CD4-positive, alpha-beta T cell treated with Interleukin-6 for 4 hours (primary cell): ENCODE results near the gene DCAF10.
"Not testable (repeated sequence)": the region's sequence is repeated elsewhere in the genome, so short reads cannot be mapped to it uniquely, and the experiment has no call there.

Experiments
- DNase-seq: peaks from one replicate; pipeline ENCODE4 v3.0.0-alpha.2; 2020; ENCODE audit warnings: mixed read lengths

The DCAF10 gene

GRCh38 chr9:37792122-37792521 is 8.5 kb upstream of the DCAF10 start:
- no peak for DNase-seq

DNA sequence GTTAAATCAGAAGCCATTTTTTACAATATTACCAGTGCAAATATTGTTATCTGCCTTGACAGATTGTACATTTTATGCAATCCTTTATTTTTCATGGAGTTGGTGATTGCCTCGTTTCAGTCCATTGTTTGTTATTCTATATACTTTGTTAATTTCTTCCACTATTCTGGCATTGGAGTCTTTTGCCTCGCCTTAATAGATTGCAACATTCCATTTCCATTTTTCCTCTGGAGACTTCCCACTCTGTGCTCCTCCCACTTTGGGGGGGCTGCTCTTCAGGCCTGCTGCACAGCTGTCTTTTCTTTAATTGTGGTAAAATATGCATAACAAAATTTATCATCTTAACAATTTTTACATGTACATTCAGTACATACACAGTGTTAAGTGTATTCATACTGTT is 4.4 kb upstream of the DCAF10 start:
- no peak for DNase-seq

- DNase-seq = no peak
These were observed 1.9 kb upstream of the DCAF10 start for GRCh38 chr9:37798677-37799076.

- DNase-seq = no peak
These were observed 772 bp downstream of the DCAF10 start for GRCh38 chr9:37801287-37801850.

DNA sequence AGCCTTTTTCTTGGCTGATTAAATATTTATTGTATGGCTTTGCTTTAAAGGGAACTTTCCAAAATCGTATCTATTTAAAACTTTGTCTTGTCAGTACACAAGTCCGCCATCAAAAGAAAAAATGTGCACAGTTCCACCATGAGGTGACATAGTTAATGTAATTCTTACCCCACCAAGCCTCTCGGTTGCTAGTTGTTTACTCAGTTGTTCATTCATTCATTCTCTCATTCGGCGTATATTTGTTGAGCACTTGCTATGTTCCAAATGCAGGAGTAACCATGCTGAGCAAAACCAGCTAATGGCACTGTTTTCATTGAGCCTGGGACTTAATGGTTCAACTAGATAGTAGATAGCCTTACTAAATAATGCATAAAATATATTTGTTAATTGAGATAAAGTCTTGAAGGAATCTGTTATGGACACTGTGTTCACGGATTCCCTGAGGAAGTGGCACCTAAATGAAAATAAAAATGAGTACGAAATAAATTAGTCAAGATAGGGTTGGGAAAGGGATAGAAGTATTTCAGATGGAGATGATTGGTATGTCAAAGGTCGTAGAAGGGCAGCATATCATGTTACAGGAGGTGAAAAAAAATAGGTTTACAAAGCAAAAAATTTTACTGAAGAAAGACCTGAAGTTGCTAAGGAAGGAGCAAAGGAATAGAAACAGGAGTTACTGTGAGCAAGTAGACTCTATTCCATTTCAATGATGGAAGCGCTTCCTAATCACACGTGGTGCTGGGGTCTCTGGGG is 1.5 kb downstream of the DCAF10 start:
- DNase-seq = no peak

- DNase-seq = no peak
These were observed 5.7 kb downstream of the DCAF10 start for GRCh38 chr9:37806271-37806670.

DNA sequence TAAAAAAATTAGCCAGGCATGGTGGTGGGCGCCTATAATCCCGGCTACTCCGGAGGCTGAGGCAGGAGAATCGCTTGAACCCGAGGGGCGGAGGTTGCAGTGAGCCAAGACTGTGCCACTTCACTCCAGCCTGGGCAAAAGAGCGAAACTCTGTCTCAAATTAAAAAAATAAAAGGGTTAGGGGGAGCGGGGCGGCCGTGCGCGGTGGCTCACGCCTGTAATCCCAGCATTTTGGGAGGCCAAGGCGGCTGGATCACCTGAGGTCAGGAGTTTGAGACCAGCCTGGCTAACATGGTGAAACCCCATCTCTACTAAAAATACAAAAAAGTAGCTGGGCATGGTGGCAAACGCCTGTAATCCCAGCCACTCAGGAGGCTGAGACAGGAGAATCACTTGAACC is 9.1 kb downstream of the DCAF10 start:
- not testable (repeated sequence) for DNase-seq

GRCh38 chr9:37811906-37812476 is 11.4 kb downstream of the DCAF10 start:
- no peak for DNase-seq

DNA sequence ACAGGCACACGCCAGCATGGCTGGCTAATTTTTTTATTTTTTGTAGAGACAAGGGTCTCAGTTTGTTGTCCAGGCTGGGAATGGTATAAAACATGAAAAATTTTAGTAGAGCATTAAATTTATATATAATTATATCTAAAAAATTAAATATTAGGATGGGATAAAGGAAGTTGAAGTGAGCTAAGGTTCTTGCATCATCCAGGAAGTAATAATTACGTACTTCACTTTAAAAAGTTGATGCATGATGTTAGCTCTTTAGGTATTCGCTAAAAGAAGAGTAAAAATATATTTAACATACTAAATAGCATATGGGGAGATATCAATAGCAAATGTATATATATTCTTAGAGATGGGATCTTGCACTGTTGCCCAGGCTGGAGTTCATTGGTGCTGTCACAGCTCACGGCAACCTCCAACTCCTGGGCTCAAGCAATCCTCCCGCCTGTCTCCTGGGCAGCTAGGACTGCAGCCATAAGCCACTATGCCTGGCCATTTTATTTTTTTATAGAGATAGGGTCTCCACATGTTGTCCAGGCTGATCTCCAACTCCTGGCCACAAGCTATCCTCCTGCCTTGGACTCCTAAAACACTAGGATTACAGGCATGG is 12.3 kb downstream of the DCAF10 start:
- no peak for DNase-seq

DNA sequence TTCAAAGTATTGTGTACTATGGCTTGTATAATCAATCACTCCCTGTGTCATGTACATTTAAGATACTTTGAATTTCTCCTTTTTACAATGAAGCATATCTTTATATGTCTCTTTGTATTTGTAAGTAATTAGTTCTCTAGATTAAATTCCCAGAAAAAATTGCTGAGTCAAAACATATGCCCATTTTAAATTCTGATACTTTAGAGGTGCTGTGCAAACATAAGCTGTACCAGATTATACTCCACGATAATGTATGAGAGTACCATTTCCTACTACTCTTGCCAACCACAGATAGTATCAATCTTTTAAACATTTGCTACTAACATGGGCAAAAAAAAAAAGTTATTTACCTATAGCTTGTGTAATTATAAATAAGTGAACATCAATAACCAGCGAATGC is 18.3 kb downstream of the DCAF10 start:
- no peak for DNase-seq

- no peak for DNase-seq
These were observed 19.5 kb downstream of the DCAF10 start for GRCh38 chr9:37820142-37820541.

- not testable (repeated sequence) for DNase-seq
These were observed 24.6 kb downstream of the DCAF10 start for GRCh38 chr9:37825174-37825573.

DNA sequence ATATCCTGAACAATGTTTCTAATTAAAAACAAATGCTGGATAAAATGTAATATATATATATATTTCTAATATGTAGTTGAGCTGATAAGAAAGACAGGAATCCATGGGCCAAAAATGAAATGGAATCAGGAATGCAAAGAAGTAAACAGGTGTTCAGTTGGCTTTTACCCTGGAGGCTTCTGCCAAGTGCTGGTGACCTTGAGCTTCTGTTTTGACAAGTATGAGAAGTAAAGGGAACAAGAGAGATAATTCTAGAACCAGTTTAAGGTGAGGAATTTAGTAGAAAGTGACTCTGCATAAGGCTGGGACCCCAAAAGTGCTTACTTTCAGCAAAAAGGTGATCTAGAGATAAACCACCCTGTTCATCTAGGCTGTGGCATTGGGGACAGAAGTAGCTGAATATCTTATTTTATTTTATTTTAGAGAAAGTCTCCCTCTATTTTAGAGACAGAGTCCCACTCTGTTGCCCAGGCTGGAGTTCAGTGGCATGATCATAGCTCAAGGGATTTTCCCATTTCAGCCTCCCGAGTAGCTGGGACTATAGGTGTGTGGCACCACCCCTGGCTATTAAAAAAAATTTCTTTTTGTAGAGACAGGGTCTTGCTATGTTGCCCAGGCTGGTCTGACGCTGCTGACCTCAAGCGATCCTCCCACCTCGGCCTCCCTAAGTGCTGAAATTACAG is 27.0 kb downstream of the DCAF10 start:
- no peak for DNase-seq

GRCh38 chr9:37835821-37836220 is 35.2 kb downstream of the DCAF10 start:
- DNase-seq = no peak

GRCh38 chr9:37836386-37836785 is 35.8 kb downstream of the DCAF10 start:
- no peak for DNase-seq

DNA sequence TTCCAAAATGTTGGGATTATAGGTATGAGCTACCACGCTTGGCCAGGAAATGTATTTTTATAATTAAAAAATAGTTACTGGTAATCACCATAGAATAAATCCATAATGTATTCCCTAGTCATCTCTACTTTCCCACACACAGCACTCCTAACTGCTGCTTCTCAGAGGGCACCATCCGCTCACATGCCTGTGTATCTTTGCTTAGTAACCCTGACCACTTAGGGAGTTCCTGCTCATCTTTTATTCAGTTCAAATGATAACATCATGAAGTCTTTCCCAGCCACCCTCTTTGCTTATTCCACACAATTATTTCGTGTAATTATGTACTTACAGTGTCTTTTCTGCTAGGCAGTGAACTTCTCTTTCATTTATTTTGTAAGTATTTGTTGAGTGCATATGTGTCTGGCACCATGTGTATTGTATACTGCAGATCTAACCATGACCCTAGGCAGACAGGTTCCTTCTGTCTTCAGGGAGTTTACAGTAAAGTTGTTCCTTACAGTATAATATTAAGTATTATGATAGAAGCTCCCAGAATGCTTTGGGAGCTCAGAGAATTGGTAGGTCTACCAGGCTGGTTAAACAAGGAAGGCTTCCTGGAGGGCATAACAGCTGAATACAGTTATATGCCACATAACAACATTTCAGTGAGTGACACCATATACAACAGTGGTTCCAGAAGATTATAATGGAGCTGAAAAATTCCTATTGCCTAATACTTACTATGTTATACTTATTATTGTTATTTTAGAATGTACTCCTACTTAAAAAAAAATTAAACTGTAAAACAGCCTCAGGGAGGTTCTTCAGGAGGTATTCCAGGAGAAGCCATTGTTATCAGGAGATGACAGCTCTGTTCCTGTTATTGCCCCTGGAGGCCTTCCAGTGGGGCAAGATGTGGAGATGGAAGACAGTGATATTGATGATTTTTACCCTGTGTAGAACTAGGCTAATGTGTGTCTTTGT is 39.2 kb downstream of the DCAF10 start:
- no peak for DNase-seq

DNA sequence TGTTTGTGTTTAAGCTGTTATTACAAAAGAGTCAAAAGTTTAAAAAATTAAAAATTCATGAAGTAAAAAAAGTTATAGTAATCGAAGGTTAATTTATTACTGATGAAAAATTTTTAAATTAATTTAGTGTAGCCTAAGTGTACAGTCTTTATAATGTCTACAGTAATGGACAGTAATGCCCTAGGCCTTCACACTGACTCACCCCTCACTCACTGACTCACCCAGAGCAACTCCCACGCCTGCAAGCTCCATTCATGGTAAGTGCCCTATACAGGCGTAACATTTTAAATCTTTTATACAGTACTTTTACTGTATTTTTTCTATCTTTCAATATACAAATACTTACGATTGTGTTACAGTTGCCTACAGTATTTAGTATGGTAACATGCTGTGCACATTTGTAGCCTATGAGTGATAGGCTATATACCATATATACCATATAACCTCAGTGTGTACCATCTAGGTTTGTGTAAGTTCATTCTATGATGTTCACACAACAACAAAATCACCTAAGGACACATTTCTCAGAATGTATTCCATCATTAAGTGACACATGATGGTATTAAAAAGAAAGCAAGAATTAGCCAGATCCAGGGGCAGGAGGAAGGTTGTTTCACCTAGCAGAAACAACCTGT is 40.1 kb downstream of the DCAF10 start:
- no peak for DNase-seq

- no peak for DNase-seq
These were observed 51.6 kb downstream of the DCAF10 start for GRCh38 chr9:37852222-37852621.

DNA sequence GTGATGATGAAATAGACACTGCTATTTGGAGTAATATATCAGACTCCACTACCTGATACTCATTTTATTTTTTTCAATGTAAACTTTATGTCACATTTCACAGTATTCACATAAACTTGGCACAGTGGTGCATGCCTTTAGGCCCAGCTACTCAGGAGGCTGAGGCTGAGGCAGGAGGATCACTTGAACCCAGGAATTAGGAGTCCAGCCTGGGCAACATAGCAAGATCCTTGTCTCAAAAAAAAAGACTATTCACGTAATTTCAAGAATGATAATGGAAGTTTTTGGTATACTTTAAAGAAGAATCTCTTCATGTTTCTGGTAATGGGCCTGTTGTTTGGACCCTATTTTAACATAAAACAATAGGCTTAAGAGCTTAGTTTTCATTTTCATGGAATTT is 56.0 kb downstream of the DCAF10 start:
- DNase-seq = no peak

DNA sequence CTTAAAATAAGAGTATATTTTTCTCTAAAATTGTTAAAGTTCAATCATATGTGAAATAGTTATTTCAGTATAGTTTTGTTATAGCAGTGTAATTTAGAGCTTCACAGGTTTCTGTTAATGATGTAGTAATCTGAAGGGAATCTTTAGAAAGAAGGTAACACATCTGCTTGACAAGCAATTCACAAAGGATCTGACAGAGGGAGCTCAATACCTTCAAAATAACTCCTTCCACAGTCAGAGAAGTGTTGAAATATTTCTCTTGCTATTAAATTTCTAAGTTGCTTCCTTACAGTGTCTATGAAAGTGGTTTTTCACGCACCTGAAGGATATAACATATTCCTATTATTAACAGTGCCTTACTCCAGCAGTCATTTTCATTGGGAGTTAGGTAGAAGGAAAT is 58.4 kb downstream of the DCAF10 start:
- DNase-seq = no peak

- DNase-seq = no peak
These were observed 61.9 kb downstream of the DCAF10 start for GRCh38 chr9:37862530-37862929.
